ENCODE data around the gene PAXX.
A peak's percentile ranks its signal among the peaks of the same experiment; 100 is the strongest.

Gene PAXX

GRCh38 chr9:136965771-136966484 lies 26.3 kb upstream of the PAXX start:
- no peak for DNase-seq (ENCODE audit: low read depth in 2 of 2)

DNA sequence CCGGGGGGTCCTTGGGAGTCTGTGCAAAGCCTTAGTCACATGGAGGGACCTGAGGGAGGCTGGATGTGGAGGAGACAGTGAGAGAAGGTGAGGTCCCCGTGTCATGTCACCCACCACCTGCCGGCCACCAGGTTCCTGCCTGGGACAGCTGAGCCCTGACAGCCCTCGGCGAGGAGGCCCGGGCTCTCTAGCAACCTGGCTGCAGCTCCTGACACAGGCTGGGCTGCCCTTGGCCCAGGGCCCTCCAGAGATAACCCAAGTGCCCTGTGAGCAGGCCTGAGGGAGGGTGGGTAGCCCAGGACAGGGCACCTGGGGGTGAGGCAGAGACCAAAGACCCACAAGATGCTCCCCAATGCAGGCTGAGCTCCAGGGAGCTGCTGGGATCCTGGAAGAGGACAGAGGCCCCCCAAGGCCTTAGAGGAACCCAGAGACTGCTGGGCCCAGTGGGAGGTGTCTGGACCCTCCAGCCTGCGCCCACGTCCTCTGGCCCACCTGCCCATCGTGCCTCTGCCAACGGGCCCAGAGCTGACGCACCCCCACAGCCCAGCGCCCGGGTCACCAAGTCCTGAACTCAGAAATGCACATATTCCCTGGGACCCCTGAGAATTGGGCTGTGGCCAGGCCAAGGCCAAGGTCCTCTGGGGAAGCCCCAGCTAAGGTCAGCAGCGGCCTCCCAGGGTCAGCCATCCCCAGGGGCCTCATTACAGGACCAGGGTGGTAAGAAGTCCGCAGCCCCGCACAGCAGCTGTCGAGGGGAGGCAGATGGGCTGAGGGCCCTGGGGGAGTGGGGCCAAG lies 23.7 kb upstream of the PAXX start:
- DNase-seq (ENCODE audit: low read depth in 2 of 2) = no peak

DNA sequence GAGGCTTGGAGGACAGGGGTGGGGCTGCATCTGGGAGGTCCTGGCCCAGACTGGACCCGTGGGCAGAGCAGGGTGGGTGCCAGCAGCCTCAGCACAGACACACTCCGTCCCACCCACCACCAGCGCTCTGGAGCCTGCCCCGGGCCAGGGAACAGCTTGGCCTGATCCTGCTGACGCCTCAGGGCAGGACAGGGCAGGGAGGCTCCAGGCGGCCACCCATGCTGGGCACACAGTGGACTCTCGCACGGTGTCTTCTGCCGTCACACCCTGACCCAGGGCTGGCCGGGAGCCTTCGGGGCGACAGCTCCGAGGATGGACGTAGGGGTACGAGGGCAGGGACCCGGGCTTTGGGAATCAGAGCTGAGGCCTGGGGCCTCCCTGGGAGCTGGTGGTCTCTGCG lies 23.1 kb upstream of the PAXX start:
- no peak for DNase-seq (ENCODE audit: low read depth in 2 of 2)

GRCh38 chr9:136969774-136970173 lies 22.4 kb upstream of the PAXX start:
- DNase-seq (ENCODE audit: low read depth in 2 of 2) = no peak

DNA sequence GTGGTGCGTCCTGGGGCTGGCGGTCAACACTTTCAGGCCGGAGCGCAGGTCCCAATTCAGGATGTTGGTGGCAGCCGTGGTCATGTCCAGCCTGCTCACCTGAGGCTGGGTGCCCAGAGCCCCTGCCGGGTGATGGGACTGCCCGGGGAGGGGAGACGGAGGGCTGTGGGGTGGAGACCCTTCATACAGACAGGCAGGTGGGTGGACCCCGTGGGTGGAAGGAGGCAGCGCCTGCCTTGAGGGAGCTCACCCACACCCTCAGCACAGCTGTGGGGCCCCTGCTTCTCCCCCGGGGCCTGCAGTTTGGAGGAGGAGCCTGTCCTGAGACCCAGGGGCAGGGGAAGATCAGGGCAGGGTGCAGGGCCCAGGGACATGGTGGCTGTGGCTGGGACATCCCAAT lies 21.9 kb upstream of the PAXX start:
- DNase-seq (ENCODE audit: low read depth in 2 of 2) = no peak

DNA sequence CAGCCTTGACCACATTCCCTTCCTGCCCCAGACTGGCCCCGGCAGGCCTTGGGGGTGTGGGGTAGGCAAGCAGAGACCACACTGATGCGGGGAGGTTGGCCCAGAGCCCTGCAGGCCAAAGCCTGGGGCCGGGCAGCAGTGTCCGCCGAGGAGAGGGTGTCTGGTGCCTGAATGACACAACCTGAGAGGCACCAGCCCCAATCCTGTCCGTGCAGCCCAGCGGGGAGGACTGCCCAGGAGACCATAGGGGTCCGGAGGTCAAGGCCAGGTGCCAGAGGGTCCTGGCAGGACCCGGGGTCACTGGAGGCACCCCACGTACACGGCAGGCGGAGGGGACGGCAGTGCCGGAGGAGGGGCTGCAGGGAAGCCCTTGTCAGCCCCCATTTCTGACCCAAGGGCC lies 20.5 kb upstream of the PAXX start:
- DNase-seq (ENCODE audit: low read depth in 2 of 2) = no peak

DNA sequence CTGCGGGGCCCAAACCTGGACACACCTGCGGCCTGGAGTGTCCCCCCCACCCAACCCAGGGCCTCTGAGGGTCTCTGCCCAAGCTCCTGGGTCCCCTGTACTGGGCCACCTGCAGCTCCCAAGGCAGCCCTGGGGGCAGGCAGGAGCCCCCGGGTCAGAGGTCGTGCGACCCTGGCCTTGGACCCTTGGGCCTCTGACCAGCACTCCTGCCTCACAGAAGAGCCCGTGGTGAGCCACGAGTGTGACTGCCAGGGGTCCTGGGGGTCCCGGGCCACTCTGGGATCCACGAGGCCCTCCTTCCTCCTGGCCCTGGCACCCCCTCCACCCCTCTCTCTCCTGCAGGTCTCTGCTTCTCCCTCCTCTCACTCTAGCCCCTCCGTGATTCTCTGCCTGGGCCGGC lies 19.9 kb upstream of the PAXX start:
- DNase-seq (ENCODE audit: low read depth in 2 of 2) = no peak

GRCh38 chr9:136972743-136973142 lies 19.5 kb upstream of the PAXX start:
- DNase-seq (ENCODE audit: low read depth in 2 of 2) = no peak

DNA sequence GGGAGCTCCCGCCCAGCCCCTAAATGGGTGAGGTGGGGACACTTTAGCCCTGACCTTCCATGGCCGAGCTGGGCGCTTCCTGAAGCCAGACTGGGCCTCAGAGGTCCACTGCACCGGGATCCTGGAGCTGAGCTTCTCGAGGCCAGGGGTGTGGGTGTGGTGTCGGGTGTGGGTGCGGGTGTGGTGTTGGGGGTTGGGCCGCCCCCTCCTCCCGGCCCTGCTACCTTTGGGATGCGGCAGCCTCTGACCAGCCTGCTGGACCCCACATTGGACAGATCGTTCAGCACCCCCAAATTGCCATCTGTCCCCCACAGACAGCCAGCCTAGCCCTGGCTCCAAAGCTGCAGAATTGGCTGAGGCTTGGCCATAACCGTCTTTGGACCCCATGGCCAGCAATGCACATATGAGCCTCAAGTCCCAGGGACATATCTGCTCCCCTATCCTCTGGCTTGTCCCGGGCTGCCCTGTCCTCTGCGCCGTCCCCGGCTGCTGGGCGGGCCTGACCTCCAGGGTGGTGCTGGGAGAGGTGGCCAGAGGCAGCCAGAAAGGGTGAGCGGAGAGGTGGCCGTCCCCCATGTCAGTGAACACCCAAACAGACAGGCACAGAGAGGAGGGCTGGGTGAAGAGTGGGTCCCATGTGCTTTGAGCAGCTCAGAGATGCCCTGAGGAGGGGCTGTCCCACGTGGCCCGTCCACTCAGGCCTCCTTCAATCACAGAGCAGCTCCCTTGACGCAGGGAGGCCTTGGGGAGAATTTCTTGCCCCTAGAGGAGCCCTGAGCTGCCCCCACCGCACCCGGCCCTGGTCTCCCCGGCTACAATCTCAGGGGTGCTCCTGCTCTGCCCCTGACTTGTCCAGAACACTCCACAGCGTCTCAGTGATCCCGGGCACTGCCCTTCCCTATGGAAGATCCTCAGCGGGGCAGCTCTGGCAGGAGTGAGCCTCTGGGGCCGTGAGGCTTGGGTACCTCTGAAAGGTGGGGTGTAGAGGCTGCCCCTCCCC lies 18.3 kb upstream of the PAXX start:
- no peak for DNase-seq (ENCODE audit: low read depth in 2 of 2)

GRCh38 chr9:136974817-136975535 lies 17.2 kb upstream of the PAXX start:
- DNase-seq (ENCODE audit: low read depth in 2 of 2) = no peak

DNA sequence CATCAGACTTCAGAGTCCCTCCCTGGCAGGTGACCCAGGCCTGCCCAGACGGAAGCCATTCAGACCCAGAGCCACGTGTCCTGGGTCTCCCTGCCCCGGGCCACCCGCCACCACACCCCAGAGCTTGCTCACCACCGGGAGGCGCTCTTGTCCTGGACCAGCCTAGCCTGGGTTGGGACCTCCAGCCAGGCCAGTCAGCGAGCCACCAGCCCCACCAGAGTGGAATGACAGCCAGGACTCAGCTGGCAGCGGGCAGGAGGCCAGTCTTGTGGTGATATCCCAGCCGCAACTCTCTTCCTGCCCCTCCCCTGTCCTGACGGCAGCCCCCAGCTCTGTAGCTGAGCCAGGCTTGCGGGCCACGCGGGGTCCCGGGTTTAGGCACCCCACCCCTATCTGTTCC lies 16.6 kb upstream of the PAXX start:
- DNase-seq (ENCODE audit: low read depth in 2 of 2) = no peak

DNA sequence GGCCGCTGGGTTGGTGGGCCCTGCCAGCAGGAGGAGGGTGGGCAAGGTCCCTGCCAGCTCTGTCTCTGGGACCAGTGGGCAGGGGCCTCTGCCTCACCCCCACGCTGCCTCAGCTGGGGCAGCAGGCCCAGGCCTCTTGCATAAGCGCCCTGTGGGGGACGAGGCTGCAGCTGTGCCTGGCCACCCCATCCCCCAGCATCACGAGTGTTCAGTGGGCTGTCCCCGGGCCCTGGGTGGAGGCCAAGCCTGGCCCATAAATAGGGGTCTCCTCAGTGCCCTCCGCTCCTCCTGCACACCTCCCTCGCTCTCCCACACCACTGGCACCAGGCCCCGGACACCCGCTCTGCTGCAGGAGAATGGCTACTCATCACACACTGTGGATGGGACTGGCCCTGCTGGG lies 15.0 kb upstream of the PAXX start, which contains the start of gene PTGDS:
Gene PTGDS (plus strand): TSS at position 282 of the 400 bp plus-strand sequence. CDS start 75 bp downstream, at position 357.
- DNase-seq (ENCODE audit: low read depth in 2 of 2) = no peak

DNA sequence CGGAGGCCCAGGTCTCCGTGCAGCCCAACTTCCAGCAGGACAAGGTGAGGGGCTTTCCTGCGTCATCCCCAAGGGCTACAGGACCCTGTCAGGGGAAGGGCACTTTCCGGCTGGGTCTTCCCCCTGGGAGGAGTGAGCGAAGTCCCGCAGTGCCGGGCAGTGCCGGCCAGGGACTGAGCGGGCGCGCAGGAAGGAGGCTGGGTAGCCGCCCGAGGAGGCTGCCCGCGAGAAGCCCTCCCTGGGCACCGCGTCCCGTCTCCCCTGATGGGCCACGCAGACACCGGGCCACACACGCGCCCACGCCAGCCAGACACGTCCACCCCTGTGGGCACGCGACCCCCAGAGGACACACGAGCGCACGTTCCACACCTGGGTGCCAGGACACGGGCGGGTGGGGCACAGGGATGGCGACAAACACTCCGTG lies 14.6 kb upstream of the PAXX start:
- DNase-seq (ENCODE audit: low read depth in 2 of 2) = no peak

DNA sequence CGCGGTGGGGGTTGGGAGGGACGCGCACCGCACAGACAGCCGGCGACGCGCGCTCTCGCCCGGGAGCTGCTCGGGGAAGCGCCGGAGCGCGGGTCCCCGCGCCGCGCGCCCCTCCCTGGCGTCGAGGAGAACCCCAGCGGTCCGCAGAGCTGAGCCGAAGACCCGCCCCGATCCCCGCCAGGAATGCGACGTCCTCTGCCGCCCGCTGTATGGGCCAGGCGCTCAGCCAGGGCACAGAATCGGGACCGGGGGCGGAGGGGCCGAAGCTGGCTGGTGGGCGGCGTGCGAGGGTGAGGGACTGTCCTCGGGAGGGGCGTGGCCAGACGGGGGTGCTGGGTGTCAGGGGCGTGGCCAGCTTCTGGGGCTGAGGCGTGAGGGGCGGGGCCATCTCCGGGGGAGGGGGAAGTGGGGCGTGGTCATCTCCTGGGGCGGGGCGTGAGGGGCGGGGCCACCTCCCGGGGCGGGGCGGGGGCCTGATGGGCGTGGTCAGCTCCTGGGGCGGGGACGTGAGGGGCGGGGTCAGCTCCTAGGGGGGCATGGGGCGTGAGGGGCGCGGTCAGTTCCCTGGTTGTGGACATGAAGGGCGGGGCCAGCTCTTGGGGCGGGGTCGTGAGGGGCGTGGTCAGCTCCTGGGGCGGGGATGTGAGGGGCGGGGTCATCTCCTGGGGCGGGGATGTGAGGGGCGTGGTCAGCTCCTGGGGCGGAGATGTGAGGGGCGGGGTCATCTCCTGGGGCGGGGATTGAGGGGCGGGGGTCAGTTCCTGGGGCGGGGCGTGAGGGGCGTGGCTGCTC lies 14.0 kb upstream of the PAXX start:
- DNase-seq (ENCODE audit: low read depth in 2 of 2) = peak; percentile 46 to 54

- DNase-seq (ENCODE audit: low read depth in 2 of 2) = no peak
Measured at GRCh38 chr9:136978865-136979544, 13.2 kb upstream of the PAXX start.

- no peak for DNase-seq (ENCODE audit: low read depth in 2 of 2)
Measured at GRCh38 chr9:136979769-136980587, 12.2 kb upstream of the PAXX start.

DNA sequence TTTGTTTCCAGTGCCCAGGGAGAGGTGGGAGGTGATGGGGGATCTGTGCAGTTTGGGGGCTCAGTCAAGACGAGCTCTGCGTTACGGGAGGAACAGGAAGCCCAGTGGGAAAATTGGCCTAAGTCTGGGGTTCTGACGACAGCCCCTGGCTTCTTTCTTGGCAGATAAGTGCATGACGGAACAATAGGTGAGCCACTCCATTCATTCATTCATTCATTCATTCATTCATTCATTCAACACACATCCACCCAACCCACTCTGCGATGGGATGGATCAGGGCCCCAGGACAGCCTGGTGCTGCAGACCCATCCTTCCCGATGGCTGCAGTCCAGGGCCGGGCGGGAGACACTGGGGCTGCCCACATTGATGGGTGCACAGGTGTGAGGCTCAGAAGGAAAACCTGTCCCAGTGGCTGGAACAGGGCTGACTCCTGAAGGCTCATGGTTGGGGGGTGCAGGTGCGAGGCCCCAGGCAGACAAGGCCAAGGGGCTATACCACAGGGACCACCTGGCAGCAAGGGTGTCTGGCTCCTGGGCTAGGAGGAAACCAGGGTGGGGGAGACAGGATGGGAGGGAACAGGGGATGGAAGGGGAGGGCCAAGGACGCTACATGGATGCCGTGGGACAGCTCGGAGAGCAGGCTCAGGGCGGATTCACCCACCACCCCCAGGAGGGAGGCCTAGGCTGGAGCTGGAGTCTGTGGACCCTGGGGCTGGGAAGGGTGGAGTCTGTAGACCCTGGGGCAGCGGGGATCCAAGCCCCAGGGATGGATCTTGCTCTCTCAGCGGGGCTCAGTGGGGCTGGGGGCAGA lies 11.3 kb upstream of the PAXX start:
- no peak for DNase-seq (ENCODE audit: low read depth in 2 of 2)

GRCh38 chr9:136981588-136982231 lies 10.5 kb upstream of the PAXX start:
- no peak for DNase-seq (ENCODE audit: low read depth in 2 of 2)

All from activated CD4-positive, alpha-beta T cell treated with anti-CD3 and anti-CD28 coated beads for 24 hours (primary cell).